G401 (cell line): ENCODE measurements around the gene GCNT2. TPM values are rescaled to one million over a fixed set of nuclear protein-coding genes. Genes with fewer than 3 reads are reported as not detected.
"Not testable (repeated sequence)": the region's sequence is repeated elsewhere in the genome, so short reads cannot be mapped to it uniquely, and the experiment has no call there.

ENCODE experiments used
- DNase-seq: peaks from one replicate; pipeline ENCODE4 v3.0.0-alpha.2; 2015; ENCODE audit warnings: low spot score
- in situ Hi-C: cut with HindIII; loops from 2 replicates; pipeline ENCODE4 v1.10.0; 2016; ENCODE audit warnings: low sequenced_read_pairs, mixed read lengths
- total RNA-seq: library from RNA; depleted of rRNA; stranded (reverse); fragments of >200 nt; shearing (Covaris generic); gene quantifications from 2 replicates; pipeline ENCODE4 v1.2.3, GENCODE V29; 2014

GCNT2 gene
- total RNA-seq, 1 experiment from 2014 or later: 28.7 TPM

DNA sequence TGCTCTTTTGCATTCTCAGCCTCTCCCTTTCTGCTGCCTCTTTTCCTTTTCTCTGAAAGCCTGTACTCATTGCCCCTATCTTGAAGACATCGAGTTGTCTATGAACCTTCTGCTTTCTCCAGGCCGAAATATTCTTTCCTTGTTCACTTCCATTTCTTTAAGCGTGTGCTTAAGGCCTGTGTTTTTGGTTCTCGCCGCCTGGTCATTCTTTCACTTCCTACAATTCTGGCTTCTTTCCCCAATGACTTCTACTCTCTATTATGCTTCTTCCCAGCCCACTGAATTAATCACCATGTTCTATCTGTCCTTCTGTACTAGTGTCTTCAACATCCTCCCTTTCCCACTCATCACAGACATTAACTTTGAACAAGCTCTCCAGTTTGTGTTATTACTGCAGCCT, 103.7 kb downstream of the GCNT2 start:
- DNase-seq: no peak
- in situ Hi-C loops: no loop called here

GRCh38 chr6:10626154-10626741, 105.1 kb downstream of the GCNT2 start:
- in situ Hi-C loops: no loop called here

DNA sequence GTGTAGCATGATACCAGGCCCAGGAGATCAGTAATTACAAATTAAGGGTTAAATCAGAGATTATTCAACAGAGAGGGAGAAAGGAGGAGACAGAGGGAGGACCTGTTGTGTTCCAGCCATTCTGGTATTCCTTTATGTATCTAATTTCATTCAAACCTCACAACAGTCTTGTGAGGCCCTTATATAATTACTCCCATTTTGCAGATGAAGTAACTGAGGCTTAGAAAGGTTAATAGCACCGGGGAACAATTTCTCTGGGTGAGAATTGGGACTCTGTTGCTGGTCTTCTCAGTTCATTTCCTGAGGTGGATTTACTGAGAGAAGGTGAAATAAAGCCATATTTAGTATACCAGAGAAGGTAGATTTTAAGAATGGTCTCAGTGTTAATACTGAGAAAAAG, 106.6 kb downstream of the GCNT2 start:
- in situ Hi-C loops: no loop called here

More at GRCh38 chr6:10626154-10626741, 105.1 kb downstream of the GCNT2 start:
- DNase-seq: no peak

GRCh38 chr6:10630178-10630577, 109.0 kb downstream of the GCNT2 start:
- no peak for DNase-seq
- in situ Hi-C loops: no loop called here

More for the DNA sequence above, 106.6 kb downstream of the GCNT2 start:
- DNase-seq: no peak

DNA sequence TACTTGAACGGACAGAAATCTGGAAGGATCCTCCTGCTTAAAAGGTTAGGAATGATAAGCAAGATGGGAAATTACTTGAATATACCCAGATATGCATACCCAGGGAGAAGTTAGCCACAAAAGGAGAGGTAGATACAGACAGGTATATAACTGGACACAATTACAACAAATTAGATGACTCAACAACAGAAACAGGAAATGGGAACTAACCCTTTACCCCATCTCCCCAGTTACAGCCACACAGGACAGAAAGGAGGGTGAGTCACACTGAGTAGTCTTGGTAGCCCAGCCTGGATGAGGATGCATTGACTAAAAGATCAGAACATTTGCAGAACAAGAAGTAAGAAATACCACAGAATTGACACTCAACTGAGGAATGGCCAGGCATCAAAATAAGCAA, 112.1 kb downstream of the GCNT2 start:
- no peak for DNase-seq
- in situ Hi-C loops: no loop called here

DNA sequence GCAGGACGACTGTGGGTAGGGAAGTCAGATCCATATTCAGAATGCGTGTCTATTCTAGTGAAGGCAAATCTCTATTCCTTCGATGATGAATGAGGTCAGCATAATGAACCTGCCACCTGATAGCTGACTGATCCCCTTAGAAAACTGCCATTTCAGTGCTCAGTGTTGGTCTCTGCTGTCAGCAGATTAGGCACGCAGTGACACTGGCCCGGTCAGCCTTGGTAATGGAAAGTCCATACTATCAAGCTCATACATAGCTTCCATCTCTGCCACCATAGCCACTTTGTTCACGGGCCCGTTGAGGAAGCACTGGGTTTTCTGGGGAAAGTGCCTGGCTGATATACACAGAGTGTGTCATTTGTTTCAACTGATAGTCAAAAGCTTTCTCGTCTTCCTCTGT, 119.3 kb downstream of the GCNT2 start:
- DNase-seq: no peak
- in situ Hi-C loops: no loop called here

DNA sequence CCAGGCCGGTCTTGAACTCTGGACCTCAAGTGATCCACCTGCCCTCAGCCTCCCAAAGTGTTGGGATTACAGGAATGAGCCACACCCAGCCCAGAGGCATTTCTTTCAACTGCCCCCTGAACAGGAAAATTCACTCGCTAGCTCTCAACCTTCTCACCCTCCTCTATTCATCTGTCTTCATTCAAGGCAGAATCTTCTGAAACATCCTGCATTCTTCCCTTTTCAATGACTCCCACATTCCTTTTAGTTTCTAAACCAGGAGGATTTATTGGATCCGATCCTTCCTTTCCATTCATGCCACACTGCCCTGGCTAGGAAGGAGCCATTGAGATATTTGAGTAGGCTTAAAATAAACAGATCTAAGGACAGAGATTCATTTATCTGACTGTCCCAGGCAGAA, 120.4 kb downstream of the GCNT2 start:
- DNase-seq: no peak
- in situ Hi-C loops: no loop called here

DNA sequence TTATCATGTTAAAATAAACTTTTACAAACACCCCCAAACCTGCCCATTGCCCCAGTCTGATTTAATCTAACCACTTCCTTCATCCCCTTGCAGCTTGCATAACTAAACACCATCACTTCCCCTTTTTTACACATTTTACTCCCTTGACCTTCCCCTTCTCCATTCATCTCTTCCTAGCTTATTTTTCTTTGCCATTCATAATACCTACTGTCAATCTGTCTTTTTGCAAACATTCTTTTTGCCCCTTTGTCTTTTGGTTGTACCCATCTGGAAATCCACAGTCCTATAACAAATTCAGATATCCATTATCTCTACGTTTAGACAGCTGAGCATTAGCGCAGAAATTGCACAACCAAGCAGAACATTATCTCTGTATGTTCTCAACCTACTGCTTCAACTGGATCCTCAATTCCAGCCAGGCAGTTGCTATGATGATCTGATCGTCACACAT, 122.1 kb downstream of the GCNT2 start:
- DNase-seq: no peak
- in situ Hi-C loops: no loop called here

DNA sequence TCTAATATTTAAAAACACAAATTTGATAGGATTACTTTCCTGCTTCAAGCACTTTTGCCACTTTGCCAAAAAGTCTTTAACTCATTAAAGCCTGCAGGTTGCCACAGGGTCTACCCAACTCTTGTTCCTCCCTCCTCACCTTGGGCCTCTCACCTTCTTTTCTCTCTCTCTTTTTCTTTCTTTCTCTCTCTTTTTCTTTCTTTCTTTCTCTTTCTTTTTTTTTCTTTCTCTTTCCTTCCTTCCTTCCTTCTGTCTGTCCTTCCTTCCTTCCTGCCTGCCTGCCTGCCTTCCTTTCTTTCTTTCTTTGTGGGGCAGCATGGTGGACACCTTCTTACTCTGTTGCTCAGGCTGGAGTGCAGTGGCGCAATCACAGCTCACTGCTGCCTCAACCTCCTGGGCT, 123.1 kb downstream of the GCNT2 start:
- no peak for DNase-seq
- in situ Hi-C loops: no loop called here

GRCh38 chr6:10655508-10656055, 134.4 kb downstream of the GCNT2 start:
- in situ Hi-C loops: no loop called here
- DNase-seq: no peak

DNA sequence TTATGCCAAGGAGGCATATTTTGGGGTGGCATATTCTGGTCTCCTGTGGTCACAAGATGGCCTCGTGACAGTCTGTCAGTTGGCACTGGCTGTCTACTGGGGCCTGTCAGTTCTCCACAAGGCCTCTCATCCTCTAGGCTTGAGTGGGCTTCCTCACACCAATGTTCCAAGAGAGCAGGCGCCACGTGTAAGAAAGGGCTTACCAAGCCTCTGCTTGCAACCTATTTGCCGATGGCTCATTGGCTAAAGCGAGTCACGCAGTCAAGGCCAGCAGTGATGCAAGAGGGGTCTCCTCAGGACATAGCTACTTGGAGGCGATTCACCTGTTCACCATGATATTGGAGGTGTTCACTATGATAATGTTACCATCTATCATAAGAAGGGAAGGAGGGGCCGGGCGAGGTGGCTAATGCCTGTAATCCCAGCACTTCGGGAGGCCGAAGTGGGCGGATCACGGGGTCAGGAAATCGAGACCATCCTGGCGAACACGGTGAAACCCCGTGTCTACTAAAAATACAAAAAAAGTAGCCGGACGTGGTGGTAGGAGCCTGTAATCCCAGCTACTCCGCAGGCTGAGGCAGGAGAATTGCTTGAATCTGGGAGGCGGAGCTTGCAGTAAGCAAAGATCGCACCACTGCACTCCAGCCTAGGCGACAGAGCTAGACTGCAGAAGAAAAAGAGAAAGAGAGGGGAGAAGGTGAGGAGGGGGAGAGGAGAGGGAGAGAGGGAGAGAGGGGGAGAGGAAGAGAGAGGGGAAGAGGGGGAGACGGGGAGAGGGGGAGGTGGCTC, 138.0 kb downstream of the GCNT2 start:
- no peak for DNase-seq
- in situ Hi-C loops: no loop called here

DNA sequence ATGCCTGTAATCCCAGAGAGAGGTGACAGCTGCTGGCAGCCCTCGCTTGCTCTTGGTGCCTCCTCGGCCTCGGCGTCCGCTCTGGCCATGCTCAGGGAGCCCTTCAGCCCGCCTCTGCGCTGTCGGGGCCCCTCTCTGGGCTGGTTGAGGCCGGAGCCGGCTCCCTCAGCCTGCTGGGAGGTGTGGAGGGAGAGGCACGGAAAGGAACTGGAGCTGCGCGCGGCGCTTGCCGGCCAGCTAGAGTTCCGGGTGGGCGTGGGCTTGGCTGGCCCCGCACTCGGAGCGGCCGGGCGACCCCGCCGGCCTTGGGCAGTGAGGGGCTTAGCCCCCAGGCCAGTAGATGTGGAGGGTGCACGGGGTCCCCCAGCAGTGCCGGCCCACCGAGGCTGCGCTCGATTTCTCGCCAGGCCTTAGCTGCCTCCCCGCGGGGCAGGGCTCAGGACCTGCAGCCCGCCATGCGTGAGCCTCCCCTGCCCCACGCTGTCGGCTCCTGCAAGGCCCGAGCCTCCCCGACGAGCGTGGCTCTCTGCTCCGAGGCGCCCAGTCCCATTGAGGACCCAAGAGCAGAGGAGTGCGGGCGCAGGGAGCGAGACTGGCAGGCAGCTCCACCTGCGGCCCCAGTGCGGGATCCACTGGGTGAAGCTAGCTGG, 138.7 kb downstream of the GCNT2 start:
- DNase-seq: no peak
- in situ Hi-C loops: no loop called here

- in situ Hi-C loops, DNase-seq: not testable (repeated sequence)
These were observed 139.5 kb downstream of the GCNT2 start for GRCh38 chr6:10660431-10661191.

DNA sequence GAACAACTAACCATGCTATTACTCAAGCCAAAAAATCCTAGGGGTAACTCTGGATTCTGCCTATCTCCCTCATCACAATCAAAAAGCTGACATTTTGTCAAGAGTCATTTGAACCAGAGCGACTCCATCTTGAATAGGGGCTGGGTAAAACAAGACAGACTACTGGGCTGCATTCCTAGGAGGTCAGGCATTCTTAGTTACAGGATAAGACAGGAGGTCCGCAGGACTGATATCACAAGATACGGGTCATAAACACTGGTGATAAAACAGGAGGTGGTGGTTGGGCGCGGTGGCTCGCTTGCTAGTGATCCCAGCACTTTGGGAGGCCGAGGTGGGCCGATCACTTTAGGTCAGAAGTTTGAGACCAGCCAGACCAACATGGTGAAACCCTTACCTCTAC, 141.1 kb downstream of the GCNT2 start:
- DNase-seq: no peak

DNA sequence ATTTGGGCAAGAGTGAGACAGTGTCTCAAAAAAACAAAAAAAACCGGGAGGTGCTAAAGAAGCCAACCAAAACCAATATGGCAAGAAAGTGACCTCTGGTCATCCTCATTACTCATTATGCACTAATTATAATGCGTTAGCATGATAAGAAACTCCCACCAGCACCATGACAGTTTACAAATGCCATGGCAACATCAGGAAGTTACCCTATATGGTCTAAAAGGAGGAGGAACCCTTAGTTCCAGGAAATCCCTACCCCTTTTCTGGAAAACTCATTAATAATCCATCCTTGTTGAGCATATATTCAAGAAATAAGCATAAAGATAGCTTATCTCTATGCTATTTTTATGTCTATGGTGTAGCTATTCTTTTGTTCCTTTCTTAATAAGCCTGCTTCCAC, 141.6 kb downstream of the GCNT2 start:
- in situ Hi-C loops: no loop called here
- no peak for DNase-seq

More for the DNA sequence above, 141.1 kb downstream of the GCNT2 start:
- in situ Hi-C loops: no loop called here

GRCh38 chr6:10665595-10665994, 144.4 kb downstream of the GCNT2 start:
- in situ Hi-C loops: not testable (repeated sequence)

GRCh38 chr6:10668126-10668917, 147.2 kb downstream of the GCNT2 start:
- in situ Hi-C loops: no loop called here
- DNase-seq: no peak

More at GRCh38 chr6:10665595-10665994, 144.4 kb downstream of the GCNT2 start:
- DNase-seq: not testable (repeated sequence)

DNA sequence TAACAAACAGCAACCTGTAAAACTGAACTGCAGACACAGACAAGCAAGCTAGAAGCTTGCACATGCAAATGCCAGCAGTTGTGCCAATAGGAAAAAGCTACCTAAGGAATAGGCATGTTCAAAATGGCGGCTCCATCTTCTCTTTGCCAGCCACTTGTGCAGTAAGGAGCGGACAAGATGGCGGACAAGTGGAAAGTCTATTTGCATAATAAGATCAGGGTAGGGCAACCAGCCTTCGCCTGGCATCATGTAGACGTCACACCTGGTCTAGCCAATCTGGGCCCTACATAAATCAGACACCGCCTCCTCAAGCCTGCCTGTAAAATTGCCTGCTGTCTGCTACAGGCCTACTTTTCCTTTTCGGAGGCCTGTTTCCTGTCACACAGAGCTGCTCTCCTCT, 155.3 kb downstream of the GCNT2 start:
- in situ Hi-C loops: no loop called here
- DNase-seq: no peak

DNA sequence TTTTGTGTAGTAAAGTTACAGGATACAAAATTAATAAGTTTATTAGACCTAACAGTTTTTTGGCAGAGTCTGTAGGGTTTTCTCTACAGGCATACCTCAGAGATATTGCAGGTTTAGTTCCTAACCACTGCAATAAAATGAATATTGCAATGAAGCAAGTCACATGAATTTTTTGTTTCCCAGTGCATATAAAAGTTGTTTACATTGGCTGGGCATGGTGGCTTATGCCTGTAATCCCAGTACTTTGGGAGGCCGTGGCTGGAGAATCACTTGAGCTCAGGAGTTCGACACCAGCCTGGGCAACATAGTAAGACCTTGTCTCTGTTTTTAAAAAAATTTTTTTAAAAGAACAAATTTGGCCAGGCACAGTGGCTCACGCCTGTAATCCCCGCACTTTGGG, 157.3 kb downstream of the GCNT2 start:
- in situ Hi-C loops: no loop called here
- no peak for DNase-seq
